ENCODE measurements around the gene PIN1.
"Not testable (repeated sequence)": the region's sequence is repeated elsewhere in the genome, so short reads cannot be mapped to it uniquely, and the experiment has no call there.

PIN1 gene

DNA sequence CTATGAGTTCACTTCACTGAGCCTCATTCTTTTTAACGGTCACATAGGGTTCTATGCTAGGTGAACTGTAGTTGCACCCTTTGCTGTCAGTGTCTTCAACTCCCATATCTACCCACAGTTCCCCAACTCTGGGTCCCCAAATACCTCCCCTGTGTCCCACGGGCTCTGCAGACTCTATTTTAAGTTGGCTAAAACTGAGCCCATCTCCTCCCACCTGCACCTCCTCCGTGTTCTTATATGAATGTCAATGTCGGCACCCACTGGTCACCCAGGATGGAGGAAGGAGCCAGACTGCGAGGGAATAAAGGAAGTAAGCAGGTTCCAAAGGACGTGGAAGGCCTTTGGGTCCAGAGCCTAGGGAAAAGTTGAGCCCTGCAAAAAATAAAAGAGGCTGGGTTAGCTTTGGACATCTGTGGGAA, 802 bp upstream of the PIN1 start:
- no peaks in the 10 kb centered on the region for H3K27me3 Mint-ChIP-seq
- H3K4me1 Mint-ChIP-seq = peaks cover 14 to 28% of the 10 kb centered on the region in 2 donors
- DNase-seq (no peak), ATAC-seq (replicated peaks) (no peak)
- H3K4me3 Mint-ChIP-seq = peak overlapping the region; percentile 96 to 97
- H3K36me3 Mint-ChIP-seq = peaks cover 6 to 18% of the 10 kb centered on the region in 2 donors
- H3K27ac Mint-ChIP-seq = peak overlapping the region; percentile 95
- H3K9me3 Mint-ChIP-seq = no peaks in the 10 kb centered on the region

DNA sequence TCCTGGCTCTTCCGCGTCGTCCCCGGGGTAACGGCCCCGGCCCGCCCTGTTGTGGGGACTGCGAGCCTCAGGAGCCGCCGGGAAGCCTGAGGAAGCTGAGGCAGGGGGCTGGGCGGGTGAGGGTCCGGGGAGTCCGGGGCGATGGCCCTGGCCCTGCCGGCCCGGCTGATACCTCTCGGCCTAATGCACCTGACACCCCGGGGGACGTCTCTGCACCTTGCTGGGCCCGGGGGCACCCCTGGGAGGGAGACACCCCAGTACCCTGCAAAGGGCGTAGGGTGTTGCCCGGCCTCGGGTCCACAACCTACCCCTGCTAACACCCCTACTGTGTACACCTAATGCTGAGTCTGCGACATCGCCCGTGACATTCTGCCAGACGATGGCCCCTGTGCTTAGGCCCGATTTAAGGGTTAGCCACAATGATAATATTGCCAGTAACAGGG, 410 bp downstream of the PIN1 start:
- DNase-seq (no peak), ATAC-seq (replicated peaks) (peak; percentile 1 to 18)
- Mint-ChIP-seq H3K4me3 (peak overlapping the region; percentile 96 to 97), H3K9me3 (no peaks in the 10 kb centered on the region), H3K4me1 (peaks cover 14 to 22% of the 10 kb centered on the region in 2 donors), H3K27me3 (no peaks in the 10 kb centered on the region), H3K27ac (peak overlapping the region; percentile 88), H3K36me3 (peaks cover 11 to 17% of the 10 kb centered on the region in 2 donors)

DNA sequence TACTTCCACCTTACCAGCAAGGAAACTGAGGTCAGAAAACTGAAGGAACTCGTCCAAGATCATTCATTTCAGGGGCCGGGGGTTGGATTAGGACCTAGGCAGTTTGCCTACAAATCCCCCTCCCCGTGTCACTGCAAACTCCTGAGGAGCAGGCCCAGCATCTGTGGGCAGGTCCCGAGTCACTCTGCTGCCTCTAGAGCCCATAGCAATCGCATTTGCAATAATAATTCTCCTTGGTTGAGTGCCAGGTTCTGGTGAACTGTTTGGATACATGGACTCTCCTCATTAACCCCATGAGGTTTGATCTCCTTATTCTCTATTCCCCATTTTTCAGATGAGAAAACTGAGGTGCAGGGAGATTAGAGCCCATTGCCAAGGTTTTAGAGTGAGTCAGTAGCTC, 903 bp downstream of the PIN1 start:
- Mint-ChIP-seq H3K27ac (peak overlapping the region; percentile 88), H3K4me3 (peak overlapping the region; percentile 96 to 97)
- ATAC-seq (replicated peaks) = no peak

DNA sequence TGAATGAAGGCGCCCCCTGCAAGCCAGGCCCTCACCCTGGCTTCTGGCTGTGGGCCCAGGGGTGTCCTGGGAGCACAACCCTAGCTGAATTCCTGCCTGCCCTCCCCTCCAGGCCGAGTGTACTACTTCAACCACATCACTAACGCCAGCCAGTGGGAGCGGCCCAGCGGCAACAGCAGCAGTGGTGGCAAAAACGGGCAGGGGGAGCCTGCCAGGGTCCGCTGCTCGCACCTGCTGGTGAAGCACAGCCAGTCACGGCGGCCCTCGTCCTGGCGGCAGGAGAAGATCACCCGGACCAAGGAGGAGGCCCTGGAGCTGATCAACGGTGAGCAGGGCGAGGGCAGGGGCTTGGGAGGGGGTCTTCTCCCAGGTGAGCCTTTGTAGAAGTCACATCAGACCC, 3.2 kb downstream of the PIN1 start:
- ATAC-seq (replicated peaks) (no peak), DNase-seq (no peak)
- H3K27ac Mint-ChIP-seq = no peak overlapping the region
- H3K4me3 Mint-ChIP-seq = no peak overlapping the region
- H3K36me3 Mint-ChIP-seq = peaks cover 32 to 44% of the 10 kb centered on the region in 2 donors
- peaks cover 20 to 30% of the 10 kb centered on the region in 2 donors for H3K4me1 Mint-ChIP-seq
- no peaks in the 10 kb centered on the region for H3K27me3 Mint-ChIP-seq
- peaks cover 0 to 5% of the 10 kb centered on the region in 2 donors for H3K9me3 Mint-ChIP-seq

More for the DNA sequence above, 903 bp downstream of the PIN1 start:
- Mint-ChIP-seq H3K4me1 (peaks cover 14 to 22% of the 10 kb centered on the region in 2 donors), H3K9me3 (no peaks in the 10 kb centered on the region), H3K27me3 (no peaks in the 10 kb centered on the region), H3K36me3 (peaks cover 11 to 21% of the 10 kb centered on the region in 2 donors)
- no peak for DNase-seq

DNA sequence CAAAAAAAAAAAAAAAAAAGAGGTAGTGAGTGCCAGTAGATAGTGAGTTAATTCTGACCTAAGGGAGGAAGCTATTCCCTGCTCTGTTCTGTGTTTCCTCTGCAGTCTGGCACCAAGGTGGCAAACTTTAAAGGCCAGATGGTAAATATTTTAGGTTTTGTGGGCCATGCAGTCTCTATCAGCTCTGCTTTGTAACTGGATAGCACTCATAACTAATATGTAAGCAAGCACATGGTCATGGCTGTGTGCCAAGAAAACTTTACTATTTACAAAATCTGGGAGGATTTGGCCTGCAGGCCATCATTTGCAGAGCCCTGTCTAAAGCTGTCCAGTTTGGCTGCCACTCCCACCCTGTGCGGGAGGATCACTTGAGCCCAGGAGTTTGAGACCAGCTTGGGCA, 4.3 kb downstream of the PIN1 start:
- peaks cover 41 to 54% of the 10 kb centered on the region in 2 donors for H3K36me3 Mint-ChIP-seq
- no peak for ATAC-seq (replicated peaks)
- H3K4me1 Mint-ChIP-seq = peaks cover 18 to 27% of the 10 kb centered on the region in 2 donors
- no peaks in the 10 kb centered on the region for H3K27me3 Mint-ChIP-seq
- peaks cover 0 to 7% of the 10 kb centered on the region in 2 donors for H3K9me3 Mint-ChIP-seq
- H3K27ac Mint-ChIP-seq = no peak overlapping the region
- no peak for DNase-seq
- H3K4me3 Mint-ChIP-seq = no peak overlapping the region

DNA sequence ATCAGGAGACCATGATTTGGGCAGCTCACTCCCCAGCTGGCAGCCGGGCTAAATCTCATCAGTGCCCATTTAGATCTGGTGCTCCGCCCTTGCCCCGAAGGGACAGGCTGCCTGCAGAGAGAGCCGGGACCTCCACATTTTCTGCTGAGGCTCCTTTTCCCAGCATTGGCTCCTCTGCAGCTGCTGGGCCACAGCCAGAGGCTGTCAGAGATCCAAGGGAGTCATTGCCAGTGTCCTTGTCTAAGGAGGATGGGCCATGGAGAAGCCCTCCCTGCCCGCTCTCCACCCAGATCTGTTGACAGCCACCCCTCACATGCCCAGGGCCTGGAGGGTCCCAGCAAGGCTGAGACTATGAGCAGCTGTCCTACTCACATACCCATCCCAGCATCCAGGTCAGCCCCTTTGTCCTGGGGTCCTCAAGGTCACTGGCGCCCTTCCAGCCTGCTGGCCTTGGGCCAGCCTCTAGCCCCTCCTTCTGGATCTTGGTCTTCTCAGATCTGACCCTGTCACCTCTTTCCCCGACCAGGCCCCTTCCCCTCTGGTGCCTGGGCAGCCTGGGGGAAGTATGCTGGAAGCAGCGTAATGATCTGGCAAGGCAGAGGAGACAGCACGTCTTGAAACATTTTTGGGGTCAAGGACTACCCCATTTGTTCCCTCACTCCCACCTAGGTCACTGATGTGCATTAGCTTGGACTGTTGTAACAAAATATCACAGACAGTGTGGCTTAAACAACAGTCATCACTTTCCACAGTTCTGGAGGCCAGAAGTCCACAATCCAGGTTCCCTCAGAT, 7.9 kb downstream of the PIN1 start:
- H3K9me3 Mint-ChIP-seq = peaks cover 0 to 7% of the 10 kb centered on the region in 2 donors
- ATAC-seq (replicated peaks) (no peak), DNase-seq (no peak)
- no peaks in the 10 kb centered on the region for H3K27me3 Mint-ChIP-seq
- no peak overlapping the region for H3K27ac Mint-ChIP-seq
- H3K36me3 Mint-ChIP-seq = peaks cover 52 to 85% of the 10 kb centered on the region in 2 donors
- H3K4me1 Mint-ChIP-seq = peaks cover 10 to 12% of the 10 kb centered on the region in 2 donors
- H3K4me3 Mint-ChIP-seq = no peak overlapping the region

DNA sequence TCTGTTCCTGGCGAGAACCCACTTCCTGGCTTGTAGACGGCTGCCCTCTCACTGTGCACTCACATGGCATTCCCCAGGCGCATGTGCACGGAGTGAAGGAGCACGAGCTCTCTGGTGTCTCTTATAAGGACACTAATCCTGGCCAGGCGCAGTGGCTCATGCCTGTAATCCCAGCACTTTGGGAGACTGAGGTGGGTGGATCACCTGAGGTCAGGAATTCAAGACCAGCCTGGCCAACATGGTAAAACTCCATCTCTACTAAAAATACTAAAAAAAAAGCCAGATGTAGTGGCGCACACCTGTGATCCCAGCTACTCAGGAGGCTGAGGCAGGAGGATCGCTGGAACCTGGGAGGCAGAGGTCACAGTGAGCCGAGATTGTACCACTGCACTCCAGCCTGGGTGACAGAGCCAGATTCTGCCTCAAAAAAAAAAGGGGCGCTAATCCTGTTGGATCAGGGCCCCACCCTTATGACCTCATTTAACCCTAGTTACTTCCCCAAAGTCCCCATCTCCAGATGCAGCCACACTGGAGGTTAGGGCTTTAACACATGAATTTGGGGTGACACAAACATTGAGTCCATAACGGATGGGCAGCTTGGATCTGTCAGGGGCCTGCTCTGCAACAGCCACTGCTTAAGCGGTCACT, 8.6 kb downstream of the PIN1 start:
- not testable (repeated sequence) for H3K27me3 Mint-ChIP-seq; H3K4me3 Mint-ChIP-seq; ATAC-seq (replicated peaks); H3K9me3 Mint-ChIP-seq; DNase-seq; H3K27ac Mint-ChIP-seq
- Mint-ChIP-seq H3K36me3 (peaks cover 55 to 86% of the 10 kb centered on the region in 2 donors), H3K4me1 (peaks cover 7 to 12% of the 10 kb centered on the region in 2 donors)

DNA sequence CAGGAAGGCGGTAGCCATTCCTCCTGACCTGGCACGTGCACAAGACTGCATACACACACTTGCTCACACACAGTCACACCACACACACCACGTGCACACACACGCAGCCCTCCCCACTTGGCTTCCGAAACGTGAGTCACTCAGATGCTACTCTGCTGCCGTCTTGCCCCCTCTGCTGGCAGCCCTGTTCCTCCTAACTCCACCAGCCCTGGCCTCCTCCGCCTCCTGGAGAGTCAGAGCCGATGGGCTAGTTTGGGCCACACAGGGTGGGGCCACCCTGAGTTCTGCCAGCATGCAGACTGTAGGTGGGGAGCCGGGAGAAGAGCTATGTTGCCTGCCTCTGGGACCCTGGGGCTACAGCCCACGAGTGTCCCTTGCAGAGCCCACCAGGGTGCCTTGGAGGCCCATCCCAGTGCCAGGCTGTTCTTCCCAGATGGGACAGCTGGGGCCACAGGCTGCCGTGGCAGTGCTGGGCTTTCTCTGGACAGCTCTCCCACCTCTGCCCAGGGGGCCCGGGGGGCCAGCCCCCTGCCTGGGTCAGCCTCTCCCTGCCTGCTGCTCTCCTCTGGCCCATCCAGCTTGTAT, 12.1 kb downstream of the PIN1 start:
- peaks cover under 1 to 6% of the 10 kb centered on the region in 2 donors for H3K4me1 Mint-ChIP-seq
- peak in 1 of 2 donors; percentile 29 for ATAC-seq (replicated peaks)
- no peak for DNase-seq

DNA sequence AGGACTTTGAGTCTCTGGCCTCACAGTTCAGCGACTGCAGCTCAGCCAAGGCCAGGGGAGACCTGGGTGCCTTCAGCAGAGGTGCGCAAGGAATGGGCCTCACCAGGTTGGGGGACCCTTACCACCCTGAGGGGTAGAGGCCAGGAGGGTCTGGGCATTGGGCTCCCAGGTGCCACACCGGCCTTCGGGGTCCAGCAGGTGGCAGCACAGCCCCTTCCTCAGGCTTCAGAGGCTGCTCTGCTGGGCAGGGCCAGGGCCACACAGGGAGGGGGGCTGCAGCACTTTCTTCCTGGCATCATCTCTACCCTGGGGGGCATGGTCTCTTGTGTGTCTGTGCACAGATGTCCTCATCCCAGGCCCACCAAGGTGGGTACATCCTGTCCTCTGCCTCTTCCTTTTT, 12.9 kb downstream of the PIN1 start:
- Mint-ChIP-seq H3K36me3 (peaks cover 34 to 56% of the 10 kb centered on the region in 2 donors), H3K4me1 (peaks cover 0 to 6% of the 10 kb centered on the region in 2 donors), H3K27me3 (no peaks in the 10 kb centered on the region), H3K9me3 (peaks cover 0 to 4% of the 10 kb centered on the region in 2 donors), H3K4me3 (no peak overlapping the region), H3K27ac (peak overlapping the region; percentile 39)
- ATAC-seq (replicated peaks) (peak in 1 of 2 donors; percentile 39), DNase-seq (no peak)

More for the DNA sequence above, 12.1 kb downstream of the PIN1 start:
- Mint-ChIP-seq H3K27ac (peak overlapping the region; percentile 14), H3K27me3 (no peaks in the 10 kb centered on the region), H3K36me3 (peaks cover 39 to 64% of the 10 kb centered on the region in 2 donors), H3K9me3 (peaks cover 0 to 5% of the 10 kb centered on the region in 2 donors), H3K4me3 (no peak overlapping the region)

DNA sequence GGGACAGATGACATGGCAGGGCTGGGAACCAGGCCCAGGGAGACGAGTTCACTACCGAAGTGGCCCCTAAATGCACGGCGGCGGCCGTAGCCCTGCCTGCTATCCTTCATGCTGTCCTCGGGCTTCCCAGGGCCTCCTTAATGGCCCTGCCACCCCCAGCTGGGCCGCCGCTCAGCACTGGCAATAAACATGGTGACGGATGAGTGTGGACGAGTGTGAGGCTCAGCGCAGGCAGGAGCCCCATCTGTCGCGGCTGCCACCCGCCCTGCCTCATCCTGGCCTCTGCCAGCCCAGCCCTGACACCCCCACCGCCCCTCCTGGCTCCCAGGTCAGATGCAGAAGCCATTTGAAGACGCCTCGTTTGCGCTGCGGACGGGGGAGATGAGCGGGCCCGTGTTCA, 13.6 kb downstream of the PIN1 start:
- Mint-ChIP-seq H3K27me3 (no peaks in the 10 kb centered on the region), H3K36me3 (peaks cover 27 to 50% of the 10 kb centered on the region in 2 donors), H3K4me1 (peaks cover 0 to 6% of the 10 kb centered on the region in 2 donors), H3K9me3 (peaks cover 0 to 2% of the 10 kb centered on the region in 2 donors), H3K27ac (no peak overlapping the region), H3K4me3 (no peak overlapping the region)
- ATAC-seq (replicated peaks) = no peak
- no peak for DNase-seq

DNA sequence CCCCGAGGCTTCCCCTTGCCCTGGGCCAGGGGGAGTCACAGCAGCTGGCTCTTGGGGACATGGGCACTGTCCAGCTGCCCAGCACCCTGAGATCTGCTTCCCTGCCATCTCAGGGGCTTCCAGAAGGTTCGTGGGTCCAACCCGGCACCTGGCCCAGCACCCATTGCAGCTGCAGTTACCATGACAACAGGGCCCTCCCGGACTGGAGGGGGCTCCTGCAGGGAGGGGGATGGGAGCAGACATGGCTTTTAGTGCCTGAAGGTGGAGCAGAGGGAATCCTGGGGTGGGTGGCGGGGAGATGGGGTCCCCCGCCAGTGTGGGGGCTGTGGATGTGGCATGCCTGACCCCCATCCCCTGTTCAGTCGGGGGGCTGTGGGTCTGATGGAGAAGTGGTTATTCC, 14.7 kb downstream of the PIN1 start:
- H3K9me3 Mint-ChIP-seq = peaks cover 0 to 5% of the 10 kb centered on the region in 2 donors
- no peak overlapping the region for H3K4me3 Mint-ChIP-seq
- no peaks in the 10 kb centered on the region for H3K27me3 Mint-ChIP-seq
- H3K4me1 Mint-ChIP-seq = peaks cover 0 to 6% of the 10 kb centered on the region in 2 donors
- no peak overlapping the region for H3K27ac Mint-ChIP-seq
- DNase-seq (no peak), ATAC-seq (replicated peaks) (no peak)
- peaks cover 26 to 45% of the 10 kb centered on the region in 2 donors for H3K36me3 Mint-ChIP-seq

DNA sequence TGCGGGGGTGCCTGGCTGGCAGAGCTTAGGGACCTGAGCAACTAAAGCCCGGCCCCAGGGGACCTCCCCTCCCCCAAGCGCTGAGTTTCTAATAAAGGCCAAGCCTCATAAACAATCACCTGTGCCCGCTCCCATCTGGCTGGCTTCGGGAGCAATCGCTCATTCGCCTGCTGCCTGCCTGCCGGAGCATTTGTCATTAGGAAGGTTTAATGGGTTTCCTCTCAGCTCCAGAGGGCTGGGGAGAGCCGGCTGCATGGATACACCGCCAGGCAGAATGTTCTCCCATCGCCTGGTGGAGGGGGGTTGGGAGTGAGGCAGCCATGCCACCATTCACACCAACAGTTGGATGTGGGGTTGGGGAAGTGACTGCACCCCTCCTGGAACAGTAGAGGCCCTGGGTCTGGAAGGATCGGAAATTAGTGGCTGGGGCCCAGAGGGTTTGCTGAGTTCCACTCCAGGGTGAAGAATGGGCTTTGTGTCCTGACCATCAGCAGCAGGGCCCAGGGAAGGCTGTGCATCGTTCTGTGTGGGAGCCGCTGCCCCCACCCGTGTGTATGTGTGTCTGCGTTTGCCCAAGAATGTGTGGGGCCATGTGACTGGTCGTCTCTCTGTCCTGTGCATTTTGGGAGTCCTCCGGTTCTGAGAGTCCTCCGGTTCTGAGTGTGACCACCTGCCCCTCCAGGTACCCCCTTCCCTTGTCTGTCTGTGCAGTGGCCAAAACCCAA, 15.3 kb downstream of the PIN1 start:
- no peak overlapping the region for H3K27ac Mint-ChIP-seq
- peaks cover 0 to 5% of the 10 kb centered on the region in 2 donors for H3K9me3 Mint-ChIP-seq
- peaks cover 0 to 6% of the 10 kb centered on the region in 2 donors for H3K4me1 Mint-ChIP-seq
- H3K4me3 Mint-ChIP-seq = no peak overlapping the region
- no peak for ATAC-seq (replicated peaks)
- DNase-seq = no peak
- H3K27me3 Mint-ChIP-seq = no peaks in the 10 kb centered on the region
- peaks cover 25 to 38% of the 10 kb centered on the region in 2 donors for H3K36me3 Mint-ChIP-seq

DNA sequence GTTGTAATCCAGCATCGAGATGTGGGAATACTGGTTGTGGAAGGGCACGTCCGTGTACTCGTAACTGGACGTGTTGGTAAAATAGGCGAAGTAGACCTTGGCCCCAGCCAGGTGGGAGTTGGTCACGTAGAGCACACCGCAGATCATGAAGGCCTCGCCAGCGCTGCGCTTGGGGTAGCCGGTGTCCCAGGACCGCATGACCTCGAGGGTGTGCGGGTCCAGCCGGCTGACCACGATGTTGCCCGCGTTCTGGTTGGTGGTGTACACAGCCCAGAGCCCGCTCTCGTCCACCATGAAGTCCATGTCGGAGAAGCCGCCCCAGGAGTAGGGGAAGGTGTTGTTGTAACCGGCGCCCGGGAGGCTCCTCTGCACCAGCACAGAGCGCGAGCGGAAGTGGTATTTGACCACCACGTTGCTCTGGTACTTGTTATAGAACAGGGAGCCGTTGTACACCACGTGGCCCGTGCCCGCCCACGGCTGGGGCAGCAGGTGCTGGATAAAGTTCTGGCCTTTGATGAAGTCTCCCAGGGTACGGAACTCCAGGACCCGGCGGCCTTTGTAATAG, 19.2 kb downstream of the PIN1 start:
- Mint-ChIP-seq H3K27me3 (no peaks in the 10 kb centered on the region), H3K9me3 (peaks cover 0 to 5% of the 10 kb centered on the region in 2 donors), H3K27ac (no peak overlapping the region), H3K4me3 (no peak overlapping the region), H3K4me1 (peaks cover 12 to 23% of the 10 kb centered on the region in 2 donors), H3K36me3 (peaks cover 17% of the 10 kb centered on the region in 2 donors)
- DNase-seq (no peak), ATAC-seq (replicated peaks) (no peak)

All from stimulated activated naive B cell treated with anti-CD40 and anti-IgM and Interleukin-4, amounts not matched to agents 10 μg/mL and 1 μg/mL and 100 μg/mL, for 72 hours (primary cell).